ENCODE results near the gene AMD1.
A peak's percentile ranks its signal among the peaks of the same experiment; 100 is the strongest.
"Not testable (repeated sequence)": the region's sequence is repeated elsewhere in the genome, so short reads cannot be mapped to it uniquely, and the experiment has no call there.

AMD1 gene

GRCh38 chr6:110873981-110874879 is at the start of gene AMD1:
Gene AMD1 (plus strand): TSS chr6:110874785. CDS start chr6:110875106, 321 bp downstream.
- peak; percentile 93 to 94 for DNase-seq

DNA sequence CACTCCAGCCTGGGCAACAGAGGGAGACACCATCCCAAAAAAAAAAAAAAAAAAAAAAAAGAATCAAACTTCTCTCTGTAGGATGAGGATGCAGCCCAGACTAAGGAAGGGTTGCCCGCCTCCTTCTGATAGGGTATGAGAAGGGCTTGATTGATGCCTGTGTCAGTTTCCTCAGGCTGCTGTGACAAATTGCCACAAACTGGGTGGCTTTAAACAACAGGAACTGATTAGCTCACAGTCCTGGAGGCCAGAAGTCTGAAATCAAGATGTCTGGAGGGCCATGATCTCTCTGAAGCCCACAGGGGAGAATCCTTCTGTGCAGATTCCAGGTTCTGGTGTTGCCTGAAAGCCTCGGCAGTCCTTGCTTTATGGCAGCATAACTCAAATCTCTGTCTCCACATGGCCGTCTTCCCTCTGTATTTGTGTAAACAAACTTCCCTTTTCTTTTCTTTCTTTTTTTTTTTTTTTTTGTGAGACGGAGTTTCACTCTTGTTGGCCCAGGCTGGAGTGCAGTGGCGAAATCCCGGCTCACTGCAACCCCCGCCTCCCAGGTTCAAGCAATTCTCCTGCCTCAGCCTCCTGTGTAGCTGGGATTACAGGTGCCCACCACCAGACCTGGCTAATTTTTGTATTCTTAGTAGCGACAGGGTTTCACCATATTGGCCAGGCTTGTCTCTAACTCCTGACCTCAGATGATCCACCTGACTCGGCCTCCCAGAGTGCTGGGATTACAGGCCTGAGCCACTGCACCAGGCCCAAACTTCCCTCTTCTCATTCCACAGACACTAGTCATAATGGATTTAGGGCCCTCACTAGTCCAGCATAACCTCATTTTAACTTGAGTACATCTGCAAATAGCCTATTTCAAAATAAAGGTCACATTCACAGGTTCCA is 48.1 kb upstream of the AMD1 start:
- no peak for DNase-seq

- DNase-seq = no peak
Observed at GRCh38 chr6:110828396-110828795, 46.2 kb upstream of the AMD1 start.

DNA sequence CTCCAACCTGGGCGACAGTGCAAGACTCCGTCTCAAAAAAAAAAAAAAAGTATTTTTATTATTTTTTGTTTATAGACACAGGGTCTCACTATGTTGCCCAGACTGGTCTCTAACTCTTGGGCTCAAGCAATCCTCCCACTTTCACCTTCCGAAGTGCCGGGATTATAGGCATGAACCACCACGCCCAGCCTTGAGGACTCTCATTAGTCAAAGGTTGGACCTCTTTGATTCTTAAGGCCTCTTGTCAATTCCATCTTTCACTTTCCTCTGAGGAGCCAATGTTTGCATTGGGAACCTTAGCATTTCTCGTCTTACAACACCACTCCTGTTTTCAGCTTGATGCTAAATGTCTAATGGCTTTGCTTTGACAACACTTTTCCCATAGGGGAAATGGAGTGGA is 43.2 kb upstream of the AMD1 start:
- DNase-seq = no peak

- DNase-seq = no peak
Observed at GRCh38 chr6:110833831-110834230, 40.8 kb upstream of the AMD1 start.

GRCh38 chr6:110835751-110836150 is 38.8 kb upstream of the AMD1 start:
- not testable (repeated sequence) for DNase-seq

DNA sequence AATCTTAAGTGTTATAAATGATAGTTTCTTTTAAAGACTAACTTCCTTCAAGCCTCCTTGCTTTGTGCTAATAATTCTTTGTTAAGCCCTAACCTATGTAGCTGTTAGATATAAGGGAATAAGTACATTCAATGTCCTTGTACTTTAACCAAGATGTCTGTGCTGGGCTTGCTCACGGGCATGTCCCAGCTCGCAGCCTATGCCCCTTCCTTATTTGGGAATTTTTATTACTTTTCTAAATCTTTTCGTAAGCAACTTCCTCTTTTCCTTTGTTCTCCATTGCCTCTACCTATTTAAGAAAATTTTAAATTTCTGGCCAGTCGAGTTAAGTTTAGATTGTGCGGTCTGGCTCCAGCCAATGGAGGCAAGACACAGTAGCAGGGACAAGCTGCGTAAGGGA is 33.3 kb upstream of the AMD1 start:
- no peak for DNase-seq

DNA sequence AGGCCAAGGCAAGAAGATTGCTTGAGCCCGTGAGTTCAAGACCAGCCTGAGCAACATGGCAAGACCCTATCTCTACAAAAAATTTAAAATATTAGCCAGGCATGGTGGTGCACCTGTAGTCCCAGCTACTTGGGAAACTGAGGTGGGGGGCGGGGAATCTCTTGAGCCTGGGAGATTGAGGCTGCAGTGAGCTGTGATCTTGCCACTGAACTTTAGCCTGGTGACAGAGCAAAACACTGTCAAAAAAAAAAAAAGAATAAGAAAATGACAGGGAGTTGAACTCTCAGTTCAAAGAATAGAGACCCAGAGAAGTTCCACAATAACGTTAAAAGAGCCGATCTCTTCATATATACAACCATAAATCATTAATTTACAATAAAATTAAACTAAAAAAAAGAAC is 24.8 kb upstream of the AMD1 start:
- DNase-seq = no peak

DNA sequence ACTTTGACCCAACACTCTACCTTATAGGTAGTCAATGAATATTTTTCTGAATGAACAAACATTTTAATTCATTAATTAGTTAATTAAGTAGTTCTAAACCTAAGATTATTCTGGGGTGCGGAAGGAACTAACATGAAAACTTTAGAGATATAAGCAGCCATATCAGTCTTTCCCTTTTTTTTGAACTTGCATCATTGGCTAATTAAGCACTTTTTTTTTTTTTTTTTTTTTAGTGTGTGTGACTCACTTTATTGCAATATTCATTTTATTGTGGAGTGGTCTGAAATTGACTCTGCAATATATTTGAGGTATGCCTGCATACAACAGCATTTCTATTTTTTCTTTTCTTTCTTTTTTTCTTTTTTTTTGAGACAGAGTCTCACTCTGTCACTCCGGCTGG is 21.8 kb upstream of the AMD1 start:
- DNase-seq = no peak

DNA sequence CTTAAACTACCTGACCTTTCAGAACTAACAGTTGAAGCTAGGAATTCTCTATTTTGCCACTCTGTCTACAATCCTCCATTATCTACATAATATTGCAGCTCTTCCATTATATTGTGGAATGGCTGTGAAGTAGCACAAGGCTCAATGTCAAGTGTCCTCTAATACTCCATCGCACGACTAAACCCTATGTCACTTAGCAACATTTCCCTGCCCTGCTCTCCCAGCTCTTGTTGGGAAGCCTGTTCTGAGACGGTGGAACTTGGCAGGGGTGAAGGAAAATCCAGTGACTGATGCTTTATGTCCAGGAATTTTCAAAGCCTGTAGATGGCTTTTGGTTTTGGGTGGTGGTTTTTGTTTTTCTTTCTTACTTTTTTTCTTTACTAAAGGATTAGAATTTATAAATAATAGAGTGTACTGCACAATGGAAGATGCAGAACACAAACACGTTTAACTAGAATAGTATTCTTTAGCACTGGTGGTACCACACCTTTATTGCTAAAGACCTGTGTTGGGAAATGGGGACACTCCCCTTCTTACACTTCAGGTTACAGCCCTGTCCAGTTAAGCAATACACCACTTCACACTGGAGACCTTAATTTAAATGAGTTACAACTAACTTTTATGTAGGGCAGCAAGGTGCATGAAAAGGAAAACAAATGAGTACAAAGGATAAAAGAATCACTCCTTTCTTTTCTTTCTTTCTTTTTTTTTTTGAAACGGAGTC is 20.7 kb upstream of the AMD1 start:
- no peak for DNase-seq

DNA sequence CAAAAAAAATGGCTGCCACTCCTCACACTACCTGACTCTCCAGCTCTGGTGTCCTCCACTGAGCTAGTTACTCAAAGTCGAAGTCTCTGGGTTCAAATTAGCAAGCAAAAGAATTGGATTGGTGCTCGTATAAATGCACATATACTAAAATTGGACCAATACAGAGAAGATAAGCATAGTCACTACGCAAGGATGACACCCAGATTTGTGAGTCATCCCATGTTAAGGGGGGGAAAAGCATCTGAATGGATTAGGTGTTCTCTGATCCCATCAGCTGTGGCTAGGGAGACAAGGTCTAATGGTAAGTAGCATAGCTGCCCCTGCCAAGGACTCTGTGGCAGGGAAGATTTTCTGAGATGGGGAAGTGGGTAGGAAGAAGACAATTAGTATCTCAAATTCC is 18.3 kb upstream of the AMD1 start:
- DNase-seq = no peak

GRCh38 chr6:110858016-110858415 is 16.6 kb upstream of the AMD1 start:
- no peak for DNase-seq

DNA sequence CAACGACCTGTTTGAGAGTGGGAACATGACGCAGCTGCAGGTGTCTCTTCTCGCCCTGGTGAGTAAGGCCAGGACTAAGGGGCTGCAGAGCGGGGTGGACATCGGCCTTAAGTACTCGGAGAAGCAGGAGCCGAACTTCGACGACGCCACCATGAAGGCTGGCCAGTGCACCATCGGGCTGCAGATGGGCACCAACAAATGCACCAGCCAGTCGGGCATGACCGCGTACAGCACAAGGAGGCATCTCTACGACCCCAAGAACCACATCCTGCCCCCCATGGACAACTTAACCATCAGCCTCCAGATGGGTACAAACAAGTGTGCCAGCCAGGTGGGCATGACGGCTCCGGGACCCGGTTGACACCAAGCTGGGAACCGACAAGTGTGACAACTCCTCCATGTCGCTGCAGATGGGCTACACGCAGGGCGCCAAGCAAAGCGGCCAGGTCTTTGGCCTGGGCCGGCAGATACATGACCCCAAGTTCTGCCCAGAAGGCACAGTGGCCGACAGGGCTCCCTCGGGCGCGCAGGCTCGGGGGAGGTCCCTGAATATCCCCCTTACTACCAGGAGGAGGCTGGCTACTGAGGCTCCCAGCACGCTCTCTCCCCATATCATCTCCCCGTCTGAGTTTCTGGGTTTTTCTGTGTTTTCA is 15.9 kb upstream of the AMD1 start:
- no peak for DNase-seq

- no peak for DNase-seq
Observed at GRCh38 chr6:110859335-110859792, 15.2 kb upstream of the AMD1 start.

GRCh38 chr6:110864824-110865223 is 9.8 kb upstream of the AMD1 start:
- DNase-seq = no peak

GRCh38 chr6:110874880-110875547 is 429 bp downstream of the AMD1 start:
- DNase-seq = peak; percentile 67 to 77

- DNase-seq = peak in 1 of 2 experiments; percentile 75
Observed at GRCh38 chr6:110875548-110876169, 1.1 kb downstream of the AMD1 start.

DNA sequence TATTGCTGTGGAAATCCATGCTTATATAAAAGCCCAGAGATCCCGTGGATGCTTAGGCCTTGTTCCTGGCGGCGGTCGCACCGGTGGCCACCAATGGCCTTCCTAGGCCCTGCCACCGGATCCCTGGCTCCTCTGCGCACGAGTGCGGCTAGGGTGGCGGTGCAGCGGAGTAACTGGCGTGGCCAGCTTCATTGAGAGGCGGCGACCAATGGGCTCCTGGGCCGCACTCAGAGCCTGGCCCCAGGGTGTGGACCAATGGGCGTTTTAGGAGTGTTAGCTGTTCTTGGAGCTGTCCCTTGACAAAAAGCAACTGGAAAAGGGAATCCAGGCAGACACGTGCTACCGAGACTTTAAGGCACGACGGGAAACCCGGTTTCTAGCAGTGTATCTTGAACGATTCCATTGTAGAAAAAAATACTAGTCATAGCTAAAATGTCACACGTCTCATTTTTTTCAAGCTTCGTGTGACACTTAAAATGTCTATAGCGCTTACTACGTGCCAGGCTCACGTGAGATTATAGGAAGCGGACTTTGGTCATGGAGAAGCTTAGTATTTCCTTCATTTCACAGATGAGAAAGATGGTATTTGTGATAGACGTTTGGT is 1.7 kb downstream of the AMD1 start:
- DNase-seq = peak; percentile 79

- DNase-seq = no peak
Observed at GRCh38 chr6:110876806-110877564, 2.4 kb downstream of the AMD1 start.

- DNase-seq = no peak
Observed at GRCh38 chr6:110877569-110877968, 3.0 kb downstream of the AMD1 start.

All from activated T-cell treated with anti-CD3 and anti-CD28 coated beads, Interleukin-2, amount 50 U/mL, for 48 hours (primary cell).